H1 (cell line): ENCODE results near the gene ABCC2. TPM values are rescaled to one million over a fixed set of nuclear protein-coding genes. Genes with fewer than 3 reads are reported as not detected.

Source experiments
- CTCF ChIA-PET: fragments of 300-600 bp; sonication (Branson Sonifier 250); formaldehyde crosslinking; loops from one replicate; lab custom pipeline; 2021; ENCODE audit not compliant: partially characterized antibody; lab: Charles Lee
- POLR2A ChIA-PET: fragments of 300-600 bp; sonication (Branson Sonifier 250); formaldehyde crosslinking; loops from one replicate; lab custom pipeline; 2021; ENCODE audit warnings: inconsistent platforms; ENCODE audit not compliant: partially characterized antibody; lab: Charles Lee
- DNase-seq, 2 experiments: peaks; one replicate each; pipeline versions ENCODE4 v3.0.0 to v3.0.0-alpha.2; 2010 to 2022; ENCODE audit warnings: low spot score in 2 of 2, low read depth in 1 of 2, mixed read lengths in 1 of 2
- FAIRE-seq: peaks from 2 replicates; lab custom pipeline; 2011; peaks lifted over from hg19 to GRCh38; lab: Jason Lieb, UNC
- H2AFZ ChIP-seq: 2 replicates; pipeline ENCODE4 v1.8.1; 2012; ENCODE audit warnings: low read length, inconsistent platforms
- H2AK5ac ChIP-seq: 2 replicates; pipeline ENCODE4 v1.6.1; 2013; ENCODE audit warnings: low read depth, low read length
- H2BK120ac ChIP-seq: replicated peaks from 2 replicates; pipeline ENCODE3; 2013; ENCODE audit warnings: low read depth, low read length, inconsistent platforms
- H2BK12ac ChIP-seq: 2 replicates; pipeline ENCODE4 v1.6.1; 2013; ENCODE audit warnings: low read depth, low read length
- H2BK15ac ChIP-seq: 2 replicates; pipeline ENCODE4 v1.6.1; 2013; ENCODE audit warnings: low read length
- H2BK20ac ChIP-seq: 2 replicates; pipeline ENCODE4 v1.6.1; 2013; ENCODE audit warnings: low read length
- H2BK5ac ChIP-seq: 2 replicates; pipeline ENCODE4 v1.6.1; 2013; ENCODE audit warnings: low read depth, low read length
- H3K14ac ChIP-seq: 2 replicates; pipeline ENCODE4 v1.6.1; 2013; ENCODE audit warnings: inconsistent platforms; ENCODE audit not compliant: insufficient read length
- H3K18ac ChIP-seq: 2 replicates; pipeline ENCODE4 v1.6.1; 2013; ENCODE audit warnings: low read length; ENCODE audit errors: extremely low read depth
- H3K23ac ChIP-seq: 2 replicates; pipeline ENCODE4 v1.6.1; 2013; ENCODE audit warnings: inconsistent platforms; ENCODE audit not compliant: insufficient read length
- H3K23me2 ChIP-seq: 2 replicates; pipeline ENCODE4 v1.6.1; 2013; ENCODE audit warnings: low read depth, low read length
- H3K27ac ChIP-seq: 2 replicates; pipeline ENCODE4 v1.6.1; 2011; ENCODE audit warnings: low read depth, low read length, inconsistent platforms
- H3K27me3 ChIP-seq, 4 experiments: replicated peaks in 1 of 4; 1 replicate in 1 of 4; 2 replicates in 3 of 4; pipeline versions ENCODE4 v1.6.1 to v1.8.1; 2011 to 2013; ENCODE audit warnings: low read length in 3 of 4, mild to moderate bottlenecking in 3 of 4, inconsistent platforms in 2 of 4, mixed read lengths in 2 of 4, moderate library complexity in 1 of 4; ENCODE audit not compliant: control insufficient read depth in 3 of 4, insufficient read depth in 3 of 4; ENCODE audit errors: extremely low read depth in 1 of 4
- H3K36me3 ChIP-seq, 4 experiments: 2 replicates each; pipeline versions ENCODE4 v1.6.1 to v1.8.1; 2011 to 2013; ENCODE audit warnings: mild to moderate bottlenecking in 4 of 4, low read length in 3 of 4, moderate library complexity in 2 of 4, control low read depth in 1 of 4, inconsistent platforms in 1 of 4; ENCODE audit not compliant: insufficient read depth in 4 of 4, control insufficient read depth in 2 of 4
- H3K4ac ChIP-seq: replicated peaks from 2 replicates; pipeline ENCODE3; 2013; ENCODE audit warnings: low read length, low read depth, mixed read lengths, inconsistent platforms; ENCODE audit not compliant: insufficient read length
- H3K4me1 ChIP-seq, 4 experiments: replicated peaks in 1 of 4; 1 replicate in 1 of 4; 2 replicates in 3 of 4; pipeline versions ENCODE4 v1.6.1 to v1.8.1; 2011 to 2013; ENCODE audit warnings: low read length in 3 of 4, inconsistent platforms in 2 of 4, mixed read lengths in 1 of 4; ENCODE audit not compliant: insufficient read depth in 4 of 4, control insufficient read depth in 3 of 4
- H3K4me2 ChIP-seq, 2 experiments: 2 replicates each; pipeline versions ENCODE4 v1.6.1 to v1.8.1; 2011 to 2013; ENCODE audit warnings: low read depth in 2 of 2, low read length in 2 of 2, control low read depth in 1 of 2, inconsistent platforms in 1 of 2, mild to moderate bottlenecking in 1 of 2; ENCODE audit not compliant: insufficient read depth in 1 of 2
- H3K4me3 ChIP-seq, 4 experiments: fragments of 200-600, 300-600 bp in 1 of 4; sonication (generic), shearing (Covaris generic), sonication (Bioruptor Twin) in 1 of 4; 2 replicates each; pipeline versions ENCODE4 v1.5.1 to v1.8.1; 2011 to 2016; ENCODE audit warnings: low read length in 4 of 4, low read depth in 3 of 4, control low read depth in 2 of 4, inconsistent platforms in 2 of 4, mild to moderate bottlenecking in 2 of 4, mixed read lengths in 1 of 4, moderate library complexity in 1 of 4; ENCODE audit not compliant: insufficient read depth in 2 of 4; ENCODE audit errors: extremely low read depth in 1 of 4
- H3K56ac ChIP-seq: replicated peaks from 2 replicates; pipeline ENCODE3; 2013; ENCODE audit warnings: low read depth, mild to moderate bottlenecking, mixed read lengths, low read length, inconsistent platforms; ENCODE audit not compliant: insufficient read length
- H3K79me1 ChIP-seq: 2 replicates; pipeline ENCODE4 v1.6.1; 2013; ENCODE audit warnings: low read depth, low read length, control low read depth
- H3K79me2 ChIP-seq, 2 experiments: 2 replicates each; pipeline versions ENCODE4 v1.6.1 to v1.8.1; 2012 to 2013; ENCODE audit warnings: low read length in 2 of 2, mild to moderate bottlenecking in 2 of 2, inconsistent platforms in 1 of 2; ENCODE audit not compliant: insufficient read depth in 2 of 2, control insufficient read depth in 1 of 2
- H3K9ac ChIP-seq, 4 experiments: replicated peaks in 1 of 4; 1 replicate in 1 of 4; 2 replicates in 3 of 4; pipeline versions ENCODE4 v1.6.1 to v1.8.1; 2011 to 2013; ENCODE audit warnings: low read depth in 3 of 4, low read length in 3 of 4, control low read depth in 2 of 4, mild to moderate bottlenecking in 2 of 4, moderate library complexity in 2 of 4, inconsistent platforms in 1 of 4; ENCODE audit errors: extremely low read depth in 1 of 4
- H3K9me3 ChIP-seq, 2 experiments: 2 replicates each; pipeline versions ENCODE4 v1.6.1 to v1.8.1; 2012 to 2013; ENCODE audit warnings: mild to moderate bottlenecking in 2 of 2, moderate library complexity in 2 of 2, control low read depth in 1 of 2, inconsistent platforms in 1 of 2, low read depth in 1 of 2, low read length in 1 of 2, mixed read lengths in 1 of 2; ENCODE audit not compliant: insufficient read depth in 2 of 2
- H4K20me1 ChIP-seq, 2 experiments: replicated peaks in 1 of 2; 2 replicates each; pipeline versions ENCODE3 to v1.8.1; 2011 to 2013; ENCODE audit warnings: inconsistent platforms in 2 of 2, low read length in 2 of 2, mild to moderate bottlenecking in 1 of 2; ENCODE audit not compliant: insufficient read depth in 2 of 2, control insufficient read depth in 1 of 2
- H4K5ac ChIP-seq: 2 replicates; pipeline ENCODE4 v1.6.1; 2013; ENCODE audit warnings: low read length, low read depth, mixed read lengths, inconsistent platforms; ENCODE audit not compliant: insufficient read length
- H4K8ac ChIP-seq: 2 replicates; pipeline ENCODE4 v1.8.0; 2013; ENCODE audit warnings: mild to moderate bottlenecking, moderate library complexity, low read length, inconsistent platforms; ENCODE audit not compliant: insufficient read depth; ENCODE audit errors: extremely low read depth
- H4K91ac ChIP-seq: replicated peaks from 2 replicates; pipeline ENCODE3; 2013; ENCODE audit warnings: low read length, mixed read lengths, inconsistent platforms; ENCODE audit not compliant: insufficient read length
- ASH2L ChIP-seq: fragments of 200-600, 300-600 bp; sonication (generic); IDR thresholded peaks from one replicate; pipeline ENCODE4 v1.7.1; 2017; ENCODE audit warnings: low read length
- ATF3 ChIP-seq: IDR thresholded peaks from 2 replicates; pipeline ENCODE4 v1.6.1; 2011; ENCODE audit warnings: low read depth, mild to moderate bottlenecking, low read length; ENCODE audit not compliant: insufficient read depth
- BACH1 ChIP-seq: IDR thresholded peaks from 2 replicates; pipeline ENCODE4 v1.6.1; 2012; ENCODE audit warnings: low read length, improper control_type of control experiment
- CTBP2 ChIP-seq: IDR thresholded peaks from 2 replicates; pipeline ENCODE4 v1.7.0; 2011; ENCODE audit warnings: borderline replicate concordance, mild to moderate bottlenecking, moderate library complexity, mixed read lengths, low read length; ENCODE audit not compliant: insufficient read depth, insufficient read length
- EZH2 ChIP-seq: fragments of 200-600 bp; sonication (generic); IDR thresholded peaks from 2 replicates; pipeline ENCODE4 v1.7.1; 2012; ENCODE audit warnings: low read depth, mild to moderate bottlenecking, moderate library complexity, low read length, inconsistent platforms; ENCODE audit not compliant: severe bottlenecking
- GABPA ChIP-seq: IDR thresholded peaks from 2 replicates; pipeline ENCODE4 v1.6.1; 2011; ENCODE audit warnings: mild to moderate bottlenecking, low read length, moderate library complexity, borderline replicate concordance; ENCODE audit not compliant: insufficient read depth
- KDM1A ChIP-seq: fragments of 200-600, 300-600 bp; sonication (generic); IDR thresholded peaks from 2 replicates; pipeline ENCODE4 v1.7.1; 2016; ENCODE audit warnings: mild to moderate bottlenecking, low read length, borderline replicate concordance
- NANOG ChIP-seq: IDR thresholded peaks from 2 replicates; pipeline ENCODE4 v1.6.1; 2011; ENCODE audit warnings: low read length, low read depth, mild to moderate bottlenecking, inconsistent platforms; ENCODE audit not compliant: insufficient read depth, poor library complexity, severe bottlenecking
- RFX5 ChIP-seq: IDR thresholded peaks from 2 replicates; pipeline ENCODE4 v1.6.1; 2011; ENCODE audit warnings: low read depth, low read length, improper control_type of control experiment, borderline replicate concordance
- RNF2 ChIP-seq: fragments of 200-900, 300-1000 bp; sonication (generic); IDR thresholded peaks from 2 replicates; pipeline ENCODE4 v1.7.1; 2016; ENCODE audit warnings: borderline replicate concordance, low read depth, mild to moderate bottlenecking, antibody characterized with exemption, low read length; ENCODE audit not compliant: poor library complexity, severe bottlenecking; ENCODE audit errors: missing control alignments
- TAF7 ChIP-seq: optimal IDR thresholded peaks from 2 replicates; pipeline ENCODE3; 2011; ENCODE audit warnings: low read depth, mild to moderate bottlenecking, inconsistent platforms, low read length, moderate library complexity, borderline replicate concordance
- TBP ChIP-seq: IDR thresholded peaks from 2 replicates; pipeline ENCODE4 v1.6.1; 2011; ENCODE audit warnings: low read depth, low read length, improper control_type of control experiment
- YY1 ChIP-seq: IDR thresholded peaks from 2 replicates; pipeline ENCODE4 v1.6.1; 2011; ENCODE audit warnings: low read depth, mild to moderate bottlenecking, low read length
- WGBS, 2 experiments: shearing (Covaris generic) in 1 of 2; methylation state at CpG; one replicate each; pipeline versions ENCODE4 v1.1.6 to v1.1.7; 2013 to 2015; ENCODE audit warnings: low lambda C conversion rate in 2 of 2, mixed read lengths in 2 of 2, inconsistent platforms in 1 of 2, low coverage in 1 of 2, missing lambda C conversion rate in 1 of 2; ENCODE audit not compliant: insufficient replicate concordance in 2 of 2, insufficient coverage in 1 of 2, insufficient read length in 1 of 2; ENCODE audit errors: extremely low coverage in 1 of 2, missing lambda C conversion rate in 1 of 2; 5-methylcytosine and 5-hydroxymethylcytosine counted together
- polyA plus RNA-seq, 7 experiments: library from polyadenylated mRNA; depleted of rRNA in 3 of 7; stranded (reverse) in 5 of 7; unstranded in 2 of 7; fragments of >200 nt in 5 of 7; fragments of 200-250 nt in 2 of 7; gene quantifications; 1 replicate in 5 of 7; 2 replicates in 1 of 7; 4 replicates in 1 of 7; pipeline versions ENCODE4 v1.2.1 to v1.2.3, GENCODE V29; 2011 to 2013; ENCODE audit warnings: missing spikeins in 2 of 7, mixed read lengths in 2 of 7
- total RNA-seq: library from RNA; stranded (reverse); fragmentation: NEBNext Ultra II Directional; extraction: Animal tissue kit (Norgen Biotek cat#: 25700); gene quantifications from 2 replicates; pipeline ENCODE4 v1.2.1, GENCODE V29; 2021

ABCC2 gene
- total and polyA plus RNA-seq, 2 of the 8 experiments (the other 6 are each of a cell fraction or from before 2014, with no cell fraction given): 0.74 to 1.1 TPM

- no peaks in the 10 kb centered on the region for H3K23me2 ChIP-seq
- POLR2A ChIA-PET: interaction anchor here (0.6 kb wide), 1 partner anchor 443 kb away, joined by 3 read pairs; no protein-coding TSS in a partner anchor
- no peak overlapping the region for H3K14ac ChIP-seq
- TF ChIP-seq CTBP2 (no peak), ATF3 (no peak), RNF2 (no peak), KDM1A (no peak), GABPA (no peak), EZH2 (no peak), YY1 (no peak), BACH1 (no peak), TBP (no peak), TAF7 (no peak), NANOG (no peak), RFX5 (no peak), ASH2L (no peak)
These were observed 14.5 kb upstream of the ABCC2 start for GRCh38 chr10:99767901-99768300.

More at GRCh38 chr10:99767901-99768300, 14.5 kb upstream of the ABCC2 start:
- Histone ChIP-seq H3K9ac (no peak overlapping the region), H3K36me3 (no peaks in the 10 kb centered on the region), H2BK20ac (no peak overlapping the region), H3K79me1 (no peaks in the 10 kb centered on the region), H3K4me3 (no peak overlapping the region), H4K8ac (no peak overlapping the region; the same call in 1 of the 2 replicates), H3K56ac (no peak overlapping the region), H3K18ac (no peak overlapping the region), H4K91ac (no peak overlapping the region), H4K20me1 (no peaks in the 10 kb centered on the region), H3K27ac (no peak overlapping the region), H2BK120ac (no peak overlapping the region), H2AK5ac (no peak overlapping the region), H3K4me1 (no peaks in the 10 kb centered on the region), H3K9me3 (no peaks in the 10 kb centered on the region), H2BK15ac (no peak overlapping the region), H3K23ac (no peak overlapping the region), H4K5ac (no peak overlapping the region), H3K4me2 (no peak overlapping the region), H2BK12ac (no peak overlapping the region), H3K27me3 (no peaks in the 10 kb centered on the region), H2AFZ (no peak overlapping the region), H3K79me2 (no peaks in the 10 kb centered on the region), H2BK5ac (no peak overlapping the region), H3K4ac (no peak overlapping the region)
- FAIRE-seq (no peak), DNase-seq (no peak)
- WGBS, 2 experiments: 63% methylated on average over 4 of the region's 5 CpGs; no CpG with 5 or more reads in 1 of the 2 experiments
- CTCF ChIA-PET: interaction anchor here (0.6 to 1.1 kb wide), 2 partner anchors 14 to 36 kb away, joined by 3 read pairs; partner anchors contain the start of gene ABCC2
